ENCODE results near the gene SAMD11.
"Not testable (repeated sequence)": the region's sequence is repeated elsewhere in the genome, so short reads cannot be mapped to it uniquely, and the experiment has no call there.

Gene SAMD11

GRCh38 chr1:944341-945325 lies 20.9 kb downstream of the SAMD11 start:
- DNase-seq (ENCODE audit: low read depth in 1 of 2, low spot score in 1 of 2) = no peak

GRCh38 chr1:945688-946556 lies 22.2 kb downstream of the SAMD11 start:
- DNase-seq (ENCODE audit: low read depth in 1 of 2, low spot score in 1 of 2) = no peak

- DNase-seq (ENCODE audit: low read depth in 1 of 2, low spot score in 1 of 2) = not testable (repeated sequence)
These were observed 23.1 kb downstream of the SAMD11 start for GRCh38 chr1:946811-947210.

GRCh38 chr1:947958-948357 lies 24.2 kb downstream of the SAMD11 start:
- DNase-seq (ENCODE audit: low read depth in 1 of 2, low spot score in 1 of 2) = no peak

- no peak for DNase-seq (ENCODE audit: low read depth in 1 of 2, low spot score in 1 of 2)
These were observed 26.5 kb downstream of the SAMD11 start for GRCh38 chr1:950268-950667.

- DNase-seq (ENCODE audit: low read depth in 1 of 2, low spot score in 1 of 2) = no peak
These were observed 27.2 kb downstream of the SAMD11 start for GRCh38 chr1:950881-951280.

- DNase-seq (ENCODE audit: low read depth in 1 of 2, low spot score in 1 of 2) = no peak
These were observed 27.6 kb downstream of the SAMD11 start for GRCh38 chr1:951364-951763.

GRCh38 chr1:952201-952600 lies 28.5 kb downstream of the SAMD11 start:
- DNase-seq (ENCODE audit: low read depth in 1 of 2, low spot score in 1 of 2) = no peak

DNA sequence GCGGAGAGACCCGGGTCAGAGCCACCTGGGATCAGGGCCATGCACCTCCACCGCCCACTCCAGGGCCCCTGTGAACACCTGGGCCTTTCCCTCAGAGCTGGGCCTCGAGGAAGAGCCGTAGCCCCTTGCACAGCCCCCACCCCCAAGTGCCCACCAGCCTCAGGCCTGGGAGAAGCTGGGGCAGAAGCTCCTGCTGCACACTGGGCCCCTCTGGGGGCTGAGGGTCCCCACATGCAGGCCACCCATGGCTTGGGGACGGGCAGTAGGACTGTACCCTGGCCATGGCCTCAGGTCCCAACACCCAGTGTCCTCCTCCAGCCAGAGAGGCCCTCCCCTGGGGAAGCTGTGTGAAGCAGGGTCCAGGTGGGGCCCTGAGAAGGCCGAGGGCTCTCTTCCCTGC lies 28.9 kb downstream of the SAMD11 start:
- DNase-seq (ENCODE audit: low read depth in 1 of 2, low spot score in 1 of 2) = no peak

- no peak for DNase-seq (ENCODE audit: low read depth in 1 of 2, low spot score in 1 of 2)
These were observed 30.0 kb downstream of the SAMD11 start for GRCh38 chr1:953524-954320.

GRCh38 chr1:954927-955326 lies 31.2 kb downstream of the SAMD11 start:
- DNase-seq (ENCODE audit: low read depth in 1 of 2, low spot score in 1 of 2) = no peak

DNA sequence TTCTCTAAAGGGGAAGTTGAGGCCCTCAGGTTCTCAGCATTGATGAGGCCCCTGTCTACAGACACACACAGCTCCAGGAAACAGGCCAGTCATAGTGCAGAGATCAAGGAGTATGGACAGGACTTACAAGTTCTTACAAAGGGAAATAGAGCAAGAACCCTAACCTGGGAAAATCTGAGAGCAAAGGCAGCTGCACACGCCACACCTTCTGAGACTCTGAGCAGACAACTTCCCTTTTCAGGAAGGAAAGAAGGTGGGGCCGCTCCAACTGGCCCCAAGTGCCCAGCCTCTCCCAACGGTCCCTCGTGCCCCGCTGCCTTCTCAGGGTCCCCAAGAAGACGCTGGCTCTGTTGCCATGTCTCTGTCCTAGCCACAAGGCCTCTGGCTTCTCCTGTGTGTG lies 31.8 kb downstream of the SAMD11 start:
- DNase-seq (ENCODE audit: low read depth in 1 of 2, low spot score in 1 of 2) = no peak

GRCh38 chr1:956636-957035 lies 32.9 kb downstream of the SAMD11 start:
- no peak for DNase-seq (ENCODE audit: low read depth in 1 of 2, low spot score in 1 of 2)

DNA sequence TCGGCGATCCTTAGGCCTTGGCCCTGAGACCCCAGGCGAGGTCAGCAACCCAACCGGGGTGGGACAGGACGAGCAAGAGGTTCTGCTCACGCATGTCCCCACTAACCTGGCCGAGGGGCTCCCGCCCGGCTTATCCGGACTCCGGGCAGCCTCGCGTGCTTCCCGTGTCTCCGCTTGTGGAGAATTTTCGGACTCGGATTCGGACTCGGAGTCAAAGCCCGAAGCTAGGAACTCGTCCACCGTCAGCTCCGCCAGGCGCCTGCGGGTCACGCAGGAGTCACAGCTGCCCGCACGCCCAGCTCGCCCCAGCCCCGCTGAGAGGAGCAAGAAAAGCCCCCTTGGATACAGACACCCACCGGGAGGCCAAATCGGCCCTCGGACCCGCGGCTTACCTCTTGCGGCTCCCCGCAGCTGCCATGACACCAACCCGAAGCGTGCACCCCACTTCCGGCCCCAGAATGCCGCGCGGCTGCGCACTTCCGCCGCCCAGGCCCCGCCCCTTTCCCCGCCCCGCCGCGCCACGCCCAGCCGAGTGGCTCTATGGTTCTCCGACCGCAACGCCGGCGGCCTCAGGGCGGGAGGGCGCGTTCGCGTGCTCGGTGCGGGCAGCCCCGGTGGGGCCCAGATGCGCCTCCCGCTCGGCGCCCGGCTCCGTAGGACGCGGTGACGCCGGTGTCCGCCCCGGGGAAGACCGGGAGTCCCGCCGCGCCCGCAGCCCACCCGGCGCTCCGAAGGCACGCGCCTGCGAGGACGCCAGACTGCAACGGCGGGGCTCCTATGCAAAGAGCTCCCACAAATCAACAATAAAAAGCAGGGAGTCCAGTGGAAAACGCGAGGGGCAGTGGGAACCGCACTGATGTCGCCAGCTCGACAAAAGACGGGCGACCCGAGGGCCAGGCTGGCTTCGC lies 35.4 kb downstream of the SAMD11 start, which contains the start of gene NOC2L:
NOC2L (minus strand) TSS at position 434 of the 908 bp plus-strand sequence; CDS start at position 418, 16 bp downstream.
- DNase-seq (ENCODE audit: low read depth in 1 of 2, low spot score in 1 of 2) = peak; percentile 95 to 100

GRCh38 chr1:959731-960362 lies 36.1 kb downstream of the SAMD11 start:
- no peak for DNase-seq (ENCODE audit: low read depth in 1 of 2, low spot score in 1 of 2)

GRCh38 chr1:960363-961131 lies 36.8 kb downstream of the SAMD11 start, which contains the start of gene KLHL17:
Gene KLHL17 (plus strand): TSS chr1:960584. CDS start chr1:960694, 110 bp downstream.
- DNase-seq (ENCODE audit: low read depth in 1 of 2, low spot score in 1 of 2) = peak; percentile 59 to 74

DNA sequence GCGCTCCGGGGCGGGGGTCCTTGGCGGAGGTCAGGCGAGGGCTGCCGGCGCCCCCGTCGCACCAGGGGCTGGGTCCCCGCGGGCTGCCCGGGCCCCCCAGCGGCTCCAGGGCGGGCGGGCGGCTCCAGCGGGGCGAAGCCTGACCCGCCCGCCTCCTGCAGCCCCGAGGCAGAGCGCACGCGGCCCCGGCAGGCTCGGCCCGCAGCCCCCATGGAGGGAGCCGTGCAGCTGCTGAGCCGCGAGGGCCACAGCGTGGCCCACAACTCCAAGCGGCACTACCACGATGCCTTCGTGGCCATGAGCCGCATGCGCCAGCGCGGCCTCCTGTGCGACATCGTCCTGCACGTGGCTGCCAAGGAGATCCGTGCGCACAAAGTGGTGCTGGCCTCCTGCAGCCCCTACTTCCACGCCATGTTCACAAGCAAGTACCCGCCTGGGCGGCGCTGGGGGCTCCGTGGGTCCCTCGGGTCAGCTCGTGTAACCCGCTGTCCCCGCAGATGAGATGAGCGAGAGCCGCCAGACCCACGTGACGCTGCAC lies 37.5 kb downstream of the SAMD11 start:
- no peak for DNase-seq (ENCODE audit: low read depth in 1 of 2, low spot score in 1 of 2)
